HepG2 (cell line): ENCODE measurements around the gene KCND3. TPM values are rescaled to one million over a fixed set of nuclear protein-coding genes. Genes with fewer than 3 reads are reported as not detected.

Experiments
- CBX5 ChIP-seq: sonication (generic); formaldehyde crosslinking; IDR thresholded peaks from 2 replicates; pipeline ENCODE4 v1.4.0; 2020; ENCODE audit warnings: missing genetic modification reagents, borderline replicate concordance
- CENPX ChIP-seq: sonication (generic); formaldehyde crosslinking; IDR thresholded peaks from 2 replicates; pipeline ENCODE4 v1.9.0; 2021; ENCODE audit warnings: mild to moderate bottlenecking, missing genetic modification reagents, moderate library complexity
- FOSL1 ChIP-seq: sonication (generic); formaldehyde crosslinking; IDR thresholded peaks from 2 replicates; pipeline ENCODE4 v1.9.0; 2021; ENCODE audit warnings: missing genetic modification reagents, borderline replicate concordance
- HNRNPL ChIP-seq: fragments of 200-400 bp; formaldehyde crosslinking; IDR thresholded peaks from 2 replicates; pipeline ENCODE4 v1.6.1; 2017; ENCODE audit warnings: mild to moderate bottlenecking, low read depth, low read length
- IRF1 ChIP-seq: sonication (generic); formaldehyde crosslinking; IDR thresholded peaks from 2 replicates; pipeline ENCODE4 v1.4.0; 2020; ENCODE audit warnings: low read depth, mild to moderate bottlenecking, missing genetic modification reagents
- KDM4B ChIP-seq: sonication (generic); formaldehyde crosslinking; IDR thresholded peaks from 2 replicates; pipeline ENCODE4 v1.4.0; 2020; ENCODE audit warnings: missing genetic modification reagents
- MXD4 ChIP-seq: IDR thresholded peaks from 2 replicates; pipeline ENCODE4 v1.6.1; 2016; ENCODE audit warnings: mild to moderate bottlenecking, missing biosample characterization, missing genetic modification reagents
- NCOA1 ChIP-seq: sonication (generic); formaldehyde crosslinking; IDR thresholded peaks from 2 replicates; pipeline ENCODE4 v1.9.0; 2021; ENCODE audit warnings: missing genetic modification reagents
- REXO4 ChIP-seq: sonication (generic); formaldehyde crosslinking; IDR thresholded peaks from 2 replicates; pipeline ENCODE4 v1.8.0; 2022; ENCODE audit warnings: missing genetic modification reagents, mild to moderate bottlenecking, borderline replicate concordance
- SRY ChIP-seq: sonication (generic); formaldehyde crosslinking; IDR thresholded peaks from 2 replicates; pipeline ENCODE4 v1.8.0; 2022; ENCODE audit warnings: mild to moderate bottlenecking, missing genetic modification reagents
- ZBTB7B ChIP-seq: sonication (generic); formaldehyde crosslinking; IDR thresholded peaks from 2 replicates; pipeline ENCODE4 v1.4.0; 2020; ENCODE audit warnings: missing genetic modification reagents
- ZFX ChIP-seq: sonication (generic); formaldehyde crosslinking; IDR thresholded peaks from 2 replicates; pipeline ENCODE4 v1.4.0; 2020; ENCODE audit warnings: mild to moderate bottlenecking, low read depth, missing genetic modification reagents, moderate library complexity
- ZNF180 ChIP-seq: sonication (generic); formaldehyde crosslinking; IDR thresholded peaks from 2 replicates; pipeline ENCODE4 v1.4.0; 2020; ENCODE audit warnings: low read depth, missing genetic modification reagents, borderline replicate concordance
- ZNF24 ChIP-seq: fragments of 450-650 bp; IDR thresholded peaks from 2 replicates; pipeline ENCODE4 v1.6.1; 2017; ENCODE audit warnings: antibody characterized with exemption, mild to moderate bottlenecking
- ZNF263 ChIP-seq: sonication (generic); formaldehyde crosslinking; IDR thresholded peaks from 2 replicates; pipeline ENCODE4 v1.4.0; 2020; ENCODE audit warnings: missing genetic modification reagents
- ZNF501 ChIP-seq: sonication (generic); formaldehyde crosslinking; IDR thresholded peaks from 2 replicates; pipeline ENCODE4 v1.5.1; 2020; ENCODE audit warnings: mild to moderate bottlenecking, moderate library complexity, missing genetic modification reagents
- ZNF512B ChIP-seq: sonication (generic); formaldehyde crosslinking; IDR thresholded peaks from 2 replicates; pipeline ENCODE4 v1.5.1; 2020; ENCODE audit warnings: missing genetic modification reagents, mild to moderate bottlenecking, borderline replicate concordance
- ZNF761 ChIP-seq: sonication (generic); formaldehyde crosslinking; conservative IDR thresholded peaks from 2 replicates; pipeline ENCODE4 v1.4.0; 2020; ENCODE audit warnings: mild to moderate bottlenecking, missing genetic modification reagents
- ZNF879 ChIP-seq: sonication (generic); formaldehyde crosslinking; IDR thresholded peaks from 2 replicates; pipeline ENCODE4 v1.8.1; 2023; ENCODE audit warnings: missing genetic modification reagents
- ZSCAN12 ChIP-seq: sonication (generic); formaldehyde crosslinking; IDR thresholded peaks from 2 replicates; pipeline ENCODE4 v1.9.0; 2021; ENCODE audit warnings: mild to moderate bottlenecking, missing genetic modification reagents
- polyA plus RNA-seq, 8 experiments: library from polyadenylated mRNA; depleted of rRNA in 3 of 8; stranded (reverse) in 7 of 8; unstranded in 1 of 8; fragments of >200 nt; fragmentation: Illumina TruSeq in 4 of 8; extraction: Trizol in 4 of 8; gene quantifications; 2 replicates each; pipeline versions ENCODE4 v1.2.1 to v1.2.3, GENCODE V29; 2011 to 2016; ENCODE audit warnings: low read depth in 4 of 8, missing spikeins in 1 of 8, mixed read lengths in 1 of 8; ENCODE audit not compliant: insufficient read depth in 1 of 8
- total RNA-seq, 5 experiments: library from RNA; depleted of rRNA; stranded (reverse); fragments of >200 nt; fragmentation: Illumina TruSeq; extraction: Trizol; gene quantifications; 2 replicates each; pipeline ENCODE4 v1.2.3, GENCODE V29; 2016; ENCODE audit warnings: low read depth in 1 of 5
- TF ChIP-seq, protein P1 (sequence below): sonication (generic); formaldehyde crosslinking; IDR thresholded peaks from 2 replicates; pipeline ENCODE4 v1.8.0; 2022; ENCODE audit warnings: mild to moderate bottlenecking, missing genetic modification reagents; ENCODE audit not compliant: insufficient replicate concordance
- TF ChIP-seq, protein P2 (sequence below): sonication (generic); formaldehyde crosslinking; IDR thresholded peaks from 2 replicates; pipeline ENCODE4 v1.5.1; 2020; ENCODE audit warnings: missing genetic modification reagents, mild to moderate bottlenecking, borderline replicate concordance

The KCND3 gene
- total and polyA plus RNA-seq, 2 of the 13 experiments (the other 11 are each of a cell fraction or from before 2014, with no cell fraction given): 0.04 TPM; not detected in 1

DNA sequence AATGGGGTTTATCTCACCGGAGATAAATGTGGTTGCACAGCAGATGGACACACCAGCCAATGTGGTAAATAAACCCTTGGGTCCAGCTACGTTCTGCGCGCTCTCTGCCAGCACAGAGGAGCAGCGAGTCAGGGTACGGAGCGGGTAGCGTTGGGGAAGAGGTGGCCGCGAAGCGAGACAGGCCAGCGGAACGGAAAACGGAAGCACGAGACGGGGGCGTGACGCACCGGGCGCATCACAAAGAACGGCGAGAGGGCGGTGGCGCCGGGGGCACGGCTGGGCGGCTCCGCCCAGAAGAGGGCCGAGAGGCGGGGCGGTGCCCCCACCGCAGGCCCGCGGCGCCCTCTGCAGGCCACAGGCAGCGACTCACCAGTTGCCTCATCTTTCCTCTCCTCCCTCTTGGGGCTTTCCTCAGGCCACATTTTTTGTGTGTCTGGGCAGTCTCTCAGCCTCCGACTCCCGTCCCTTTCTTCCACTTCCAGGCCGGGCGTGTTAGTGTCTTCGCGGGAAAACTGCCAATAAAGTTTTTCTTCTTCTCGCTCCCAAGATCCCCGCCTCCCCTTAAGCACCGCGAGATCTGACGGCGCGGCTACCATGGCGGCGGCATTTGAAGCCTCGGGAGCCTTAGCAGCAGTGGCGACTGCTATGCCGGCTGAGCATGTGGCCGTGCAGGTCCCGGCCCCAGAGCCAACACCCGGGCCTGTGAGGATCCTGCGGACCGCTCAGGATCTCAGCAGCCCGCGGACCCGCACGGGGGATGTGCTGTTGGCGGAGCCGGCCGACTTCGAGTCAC lies 233.9 kb downstream of the KCND3 start, which contains the start of gene DDX20 (continued):
- TF ChIP-seq ZFX (CRISPR knock-in tag): peak; percentile 95
- TF ChIP-seq HNRNPL: no peak
- TF ChIP-seq ZNF501 (CRISPR knock-in tag): peak; percentile 93
- TF ChIP-seq FOSL1 (CRISPR knock-in tag): no peak
- TF ChIP-seq IRF1 (CRISPR knock-in tag): no peak
- TF ChIP-seq CBX5: peak; percentile 38; the same call in 1 of the 2 replicates
- 0 out of 2 replicates have a peak, but pooled peaks have one; percentile 53 for TF ChIP-seq SRY
- TF ChIP-seq ZNF761 (CRISPR knock-in tag): 0 out of 2 replicates have a peak, but pooled peaks have one; percentile 59
- TF ChIP-seq, protein P1, sequence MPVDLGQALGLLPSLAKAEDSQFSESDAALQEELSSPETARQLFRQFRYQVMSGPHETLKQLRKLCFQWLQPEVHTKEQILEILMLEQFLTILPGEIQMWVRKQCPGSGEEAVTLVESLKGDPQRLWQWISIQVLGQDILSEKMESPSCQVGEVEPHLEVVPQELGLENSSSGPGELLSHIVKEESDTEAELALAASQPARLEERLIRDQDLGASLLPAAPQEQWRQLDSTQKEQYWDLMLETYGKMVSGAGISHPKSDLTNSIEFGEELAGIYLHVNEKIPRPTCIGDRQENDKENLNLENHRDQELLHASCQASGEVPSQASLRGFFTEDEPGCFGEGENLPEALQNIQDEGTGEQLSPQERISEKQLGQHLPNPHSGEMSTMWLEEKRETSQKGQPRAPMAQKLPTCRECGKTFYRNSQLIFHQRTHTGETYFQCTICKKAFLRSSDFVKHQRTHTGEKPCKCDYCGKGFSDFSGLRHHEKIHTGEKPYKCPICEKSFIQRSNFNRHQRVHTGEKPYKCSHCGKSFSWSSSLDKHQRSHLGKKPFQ (CRISPR knock-in tag): peak; percentile 17
- peak; percentile 96 for TF ChIP-seq MXD4 (CRISPR knock-in tag)
- TF ChIP-seq ZNF263 (CRISPR knock-in tag): no peak
- TF ChIP-seq ZNF879 (CRISPR knock-in tag): no peak
- no peak for TF ChIP-seq ZNF180 (CRISPR knock-in tag)
- no peak for TF ChIP-seq NCOA1 (CRISPR knock-in tag)
- TF ChIP-seq ZBTB7B (CRISPR knock-in tag): no peak; the same call in 1 of the 2 replicates
- no peak for TF ChIP-seq REXO4 (CRISPR knock-in tag)
- no peak for TF ChIP-seq ZNF512B
- TF ChIP-seq, protein P2, sequence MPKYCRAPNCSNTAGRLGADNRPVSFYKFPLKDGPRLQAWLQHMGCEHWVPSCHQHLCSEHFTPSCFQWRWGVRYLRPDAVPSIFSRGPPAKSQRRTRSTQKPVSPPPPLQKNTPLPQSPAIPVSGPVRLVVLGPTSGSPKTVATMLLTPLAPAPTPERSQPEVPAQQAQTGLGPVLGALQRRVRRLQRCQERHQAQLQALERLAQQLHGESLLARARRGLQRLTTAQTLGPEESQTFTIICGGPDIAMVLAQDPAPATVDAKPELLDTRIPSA (CRISPR knock-in tag): peak; percentile 94; the same call in 1 of the 2 replicates
- TF ChIP-seq CENPX (CRISPR knock-in tag): no peak
- TF ChIP-seq ZNF24: peak; percentile 42; the same call in 1 of the 2 replicates
- TF ChIP-seq ZSCAN12 (CRISPR knock-in tag): no peak
- TF ChIP-seq KDM4B (CRISPR knock-in tag): no peak
